IgD-negative memory B cell (primary cell): ENCODE data around the gene KRTAP5-7. TPM values are rescaled to one million over a fixed set of nuclear protein-coding genes. Genes with fewer than 3 reads are reported as not detected.
A peak's percentile ranks its signal among the peaks of the same experiment; 100 is the strongest.
"Not testable (repeated sequence)": the region's sequence is repeated elsewhere in the genome, so short reads cannot be mapped to it uniquely, and the experiment has no call there.

Experiments
- H3K27ac Mint-ChIP-seq, 3 donors: one replicate each; pipeline ENCODE4 v1.8.0; 2020 to 2022; ENCODE audit warnings: mild to moderate bottlenecking in 3 of 3, mixed read lengths in 3 of 3, moderate library complexity in 1 of 3
- H3K27me3 Mint-ChIP-seq: one replicate; pipeline ENCODE4 v1.8.0; 2021; ENCODE audit warnings: mixed read lengths
- H3K36me3 Mint-ChIP-seq: one replicate; pipeline ENCODE4 v1.8.0; 2020; ENCODE audit warnings: mild to moderate bottlenecking, mixed read lengths
- H3K4me1 Mint-ChIP-seq, 3 donors: one replicate each; pipeline ENCODE4 v1.8.0; 2020 to 2022; ENCODE audit warnings: mixed read lengths in 3 of 3, mild to moderate bottlenecking in 1 of 3
- H3K4me3 Mint-ChIP-seq, 4 donors: one replicate each; pipeline ENCODE4 v1.8.0; 2020 to 2022; ENCODE audit warnings: mild to moderate bottlenecking in 4 of 4, mixed read lengths in 4 of 4, moderate library complexity in 3 of 4
- H3K9me3 Mint-ChIP-seq, 3 donors: one replicate each; pipeline ENCODE4 v1.8.0; 2020 to 2021; ENCODE audit warnings: mixed read lengths in 3 of 3, mild to moderate bottlenecking in 1 of 3
- polyA plus RNA-seq: library from polyadenylated mRNA; unstranded; fragments of 300-500 nt; fragmentation: Illumina TruSeq; gene quantifications from one replicate; pipeline ENCODE4 v1.2.3, GENCODE V29; 2021

Gene KRTAP5-7, protein sequence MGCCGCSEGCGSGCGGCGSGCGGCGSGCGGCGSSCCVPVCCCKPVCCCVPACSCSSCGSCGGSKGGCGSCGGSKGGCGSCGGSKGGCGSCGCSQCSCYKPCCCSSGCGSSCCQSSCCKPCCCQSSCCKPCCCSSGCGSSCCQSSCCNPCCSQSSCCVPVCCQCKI
- not detected for polyA plus RNA-seq

DNA sequence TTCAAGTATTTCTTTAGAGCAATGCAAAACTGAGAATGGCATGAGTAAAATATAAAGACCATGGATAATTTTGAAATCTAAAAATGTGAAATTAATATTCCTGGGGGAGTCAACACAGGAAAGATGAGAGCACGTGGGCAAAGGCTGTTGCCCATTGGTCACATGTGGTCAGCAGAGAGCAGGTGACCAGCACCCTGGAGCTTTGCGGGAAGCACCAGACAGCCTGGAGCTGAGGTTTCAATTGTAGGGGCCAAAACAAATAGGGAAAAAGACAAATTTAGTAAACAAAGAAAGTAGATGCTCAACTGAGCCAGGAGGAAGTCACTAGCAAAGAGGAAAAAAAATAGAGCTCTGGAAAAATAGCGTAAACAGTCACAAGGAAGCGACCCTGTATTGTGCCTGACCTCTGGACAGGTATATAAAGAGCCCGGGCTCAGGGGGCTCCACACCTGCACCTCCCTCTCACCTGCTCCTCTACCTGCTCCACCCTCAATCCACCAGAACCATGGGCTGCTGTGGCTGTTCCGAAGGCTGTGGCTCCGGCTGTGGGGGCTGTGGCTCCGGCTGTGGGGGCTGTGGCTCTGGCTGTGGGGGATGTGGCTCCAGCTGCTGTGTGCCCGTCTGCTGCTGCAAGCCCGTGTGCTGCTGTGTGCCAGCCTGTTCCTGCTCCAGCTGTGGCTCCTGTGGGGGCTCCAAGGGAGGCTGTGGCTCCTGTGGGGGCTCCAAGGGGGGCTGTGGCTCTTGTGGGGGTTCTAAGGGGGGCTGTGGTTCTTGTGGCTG lies at the start of gene KRTAP5-7:
TSS of gene KRTAP5-7 (plus strand) at position 472 of the 780 bp plus-strand sequence. CDS start at position 506, 34 bp downstream.
- not testable (repeated sequence) for H3K4me3 Mint-ChIP-seq, H3K27ac Mint-ChIP-seq, H3K27me3 Mint-ChIP-seq, H3K4me1 Mint-ChIP-seq, H3K36me3 Mint-ChIP-seq, H3K9me3 Mint-ChIP-seq

DNA sequence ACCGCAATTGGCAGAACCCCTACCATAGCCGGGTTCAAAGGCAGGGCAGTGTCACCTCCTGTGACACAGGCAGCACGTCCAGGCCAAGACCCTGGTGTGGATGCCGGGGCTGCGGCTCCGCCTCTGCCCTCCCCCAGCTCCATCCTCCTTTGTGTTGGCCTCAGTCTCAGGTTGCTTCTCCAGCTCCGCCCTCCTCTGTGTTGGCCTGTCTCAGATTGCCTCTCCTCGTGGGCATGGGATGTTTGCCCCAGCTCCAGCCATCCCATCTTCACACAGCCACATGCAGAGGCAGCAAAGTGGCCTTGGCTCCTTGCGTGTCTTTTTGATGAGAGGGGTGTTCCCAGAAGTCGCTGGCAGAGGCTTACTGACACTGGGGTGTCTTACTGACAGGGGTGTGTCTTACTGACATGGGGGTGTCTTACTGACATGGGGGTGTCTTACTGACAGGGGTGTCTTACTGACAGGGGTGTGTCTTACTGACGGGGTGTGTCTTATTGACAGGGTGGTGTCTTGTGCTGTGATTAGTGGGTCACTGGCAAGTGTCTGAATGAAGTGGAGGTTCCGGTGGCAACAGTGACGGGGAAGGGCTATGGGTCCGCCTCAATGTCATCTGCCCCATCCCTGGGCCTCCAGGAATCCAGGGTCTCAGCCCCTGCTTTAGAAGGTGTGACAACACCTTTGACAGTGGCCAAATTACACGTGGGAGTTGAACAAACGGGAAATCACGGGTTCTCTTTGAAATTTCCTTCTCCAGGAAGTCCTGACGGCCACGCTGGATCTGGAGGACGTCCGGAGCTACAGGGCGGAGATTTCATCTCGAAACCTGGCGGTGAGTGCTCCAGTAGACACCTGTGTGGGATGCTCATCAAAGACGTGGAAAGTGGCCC lies 49.2 kb upstream of the KRTAP5-7 start:
- Mint-ChIP-seq H3K27ac (no peak overlapping the region), H3K36me3 (peaks cover 4% of the 10 kb centered on the region), H3K9me3 (no peaks in the 10 kb centered on the region), H3K4me1 (peaks cover 0 to 2% (median 0%) of the 10 kb centered on the region in 3 donors), H3K4me3 (no peak overlapping the region), H3K27me3 (no peaks in the 10 kb centered on the region)

DNA sequence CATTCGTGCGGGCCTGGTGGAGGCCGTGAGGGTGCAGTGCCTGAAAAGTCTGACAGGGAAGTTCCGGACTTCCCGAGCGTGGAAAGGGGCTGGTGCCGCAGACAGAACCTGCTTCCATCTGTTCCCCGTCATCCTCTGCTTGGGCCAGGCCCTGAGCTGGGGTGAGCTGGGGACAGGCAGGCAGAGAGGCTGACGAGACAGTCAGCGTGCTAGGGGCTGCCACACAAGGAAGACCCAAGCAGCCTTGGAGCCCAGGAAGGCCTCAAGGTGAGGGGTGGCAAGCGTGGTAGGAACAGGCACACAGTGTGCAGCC lies 48.6 kb upstream of the KRTAP5-7 start:
- Mint-ChIP-seq H3K27me3 (no peaks in the 10 kb centered on the region), H3K4me3 (no peak overlapping the region), H3K36me3 (peaks cover 4% of the 10 kb centered on the region), H3K4me1 (peaks cover 0 to 2% (median 0%) of the 10 kb centered on the region in 3 donors), H3K27ac (no peak overlapping the region), H3K9me3 (no peaks in the 10 kb centered on the region)

DNA sequence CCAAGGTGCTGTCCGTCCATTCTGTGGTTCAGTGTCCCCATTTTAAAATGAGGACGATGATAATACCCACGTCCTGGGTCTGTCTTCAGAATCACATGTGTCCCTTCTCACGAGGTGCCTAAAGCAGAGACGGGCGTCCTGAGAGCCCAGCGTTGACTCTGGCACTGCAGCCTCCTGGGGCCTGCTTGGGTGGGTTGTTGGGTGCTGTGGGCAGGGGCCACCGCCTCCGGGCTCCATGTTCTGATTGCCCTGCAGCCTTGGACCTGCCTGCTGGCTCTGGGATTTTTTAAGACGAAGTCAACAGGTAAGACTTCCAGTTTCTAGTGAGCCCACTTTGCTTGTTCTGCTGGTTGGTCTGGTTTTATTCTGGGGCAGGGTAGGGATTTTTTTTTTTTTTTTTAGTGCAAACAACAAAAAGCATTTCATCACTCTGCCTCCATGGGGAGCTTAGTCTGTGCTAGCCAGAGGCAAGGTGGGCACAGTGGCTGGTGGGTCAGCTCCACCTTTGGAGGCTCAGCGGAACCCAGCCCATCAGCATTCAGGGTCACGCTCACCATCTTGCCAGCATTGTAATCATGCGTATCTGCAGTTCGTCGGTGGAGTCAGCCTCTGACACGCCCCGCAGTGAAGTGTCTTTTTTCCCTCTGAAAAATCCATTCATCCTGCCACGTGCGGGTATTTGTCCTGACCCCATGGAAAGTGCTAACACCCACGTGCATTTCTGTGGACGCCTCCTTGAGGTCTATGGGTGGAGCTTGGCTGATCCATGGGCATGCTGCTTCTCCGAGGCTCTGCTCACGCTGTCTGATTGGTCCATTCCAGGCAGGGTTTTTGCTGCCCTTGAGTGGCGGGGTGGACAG lies 45.7 kb upstream of the KRTAP5-7 start:
- Mint-ChIP-seq H3K9me3 (no peaks in the 10 kb centered on the region), H3K4me3 (no peak overlapping the region), H3K4me1 (peaks cover 0 to 4% (median 3%) of the 10 kb centered on the region in 3 donors), H3K27ac (peak overlapping the region in 2 of 3 donors; percentile 39 to 76), H3K27me3 (no peaks in the 10 kb centered on the region), H3K36me3 (peaks cover 13% of the 10 kb centered on the region)

DNA sequence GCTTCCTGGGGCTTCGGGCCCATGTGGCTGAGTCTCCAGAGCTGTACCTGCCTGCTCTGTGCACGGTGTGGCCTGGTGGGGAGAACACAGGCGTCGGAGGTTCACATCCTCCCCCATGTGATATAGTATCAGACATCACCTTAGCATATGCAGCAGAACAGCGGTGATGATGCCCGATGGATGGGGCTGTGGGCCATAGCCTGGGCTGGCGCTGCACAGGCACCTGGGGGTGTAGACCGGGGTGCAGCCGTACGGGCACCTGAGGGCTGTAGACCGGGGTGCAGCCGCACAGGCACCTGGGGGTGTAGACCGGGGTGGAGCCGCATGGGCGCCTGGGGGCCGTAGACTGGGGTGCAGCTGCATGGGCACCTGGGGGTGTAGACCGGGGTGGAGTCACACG lies 44.9 kb upstream of the KRTAP5-7 start:
- Mint-ChIP-seq H3K27me3 (no peaks in the 10 kb centered on the region), H3K4me3 (no peak overlapping the region), H3K9me3 (no peaks in the 10 kb centered on the region), H3K36me3 (peaks cover 14% of the 10 kb centered on the region), H3K4me1 (peaks cover 0 to 4% (median 3%) of the 10 kb centered on the region in 3 donors), H3K27ac (no peak overlapping the region)

DNA sequence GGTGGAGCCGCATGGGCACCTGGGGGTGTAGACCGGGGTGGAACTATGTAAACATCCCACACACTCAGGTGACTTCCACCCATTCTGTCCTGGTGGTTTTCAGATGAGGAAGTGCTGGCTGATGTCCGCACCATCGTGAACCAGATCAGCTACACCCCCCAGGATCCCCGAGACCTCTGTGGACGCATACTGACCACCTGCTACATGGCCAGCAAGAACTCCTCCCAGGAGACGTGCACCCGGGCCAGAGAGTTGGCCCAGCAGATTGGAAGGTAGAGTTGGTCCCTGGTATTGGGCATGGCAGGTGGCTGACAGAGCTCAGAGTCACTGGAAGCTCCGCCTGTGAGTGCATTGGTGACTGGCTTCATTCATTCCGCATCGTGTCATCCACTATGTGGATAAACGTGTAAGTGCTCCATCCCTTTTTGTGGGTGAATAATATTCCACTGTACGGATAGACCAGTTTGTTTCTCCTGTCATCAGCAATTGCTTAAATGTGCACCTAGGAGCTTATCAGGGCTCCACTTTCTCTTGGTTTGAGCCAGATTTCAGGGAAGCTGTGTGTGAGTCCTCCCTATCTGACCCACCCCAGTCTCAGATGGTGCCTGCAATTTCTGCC lies 44.2 kb upstream of the KRTAP5-7 start:
- Mint-ChIP-seq H3K27me3 (no peaks in the 10 kb centered on the region), H3K4me1 (peaks cover 0 to 4% (median 3%) of the 10 kb centered on the region in 3 donors), H3K4me3 (no peak overlapping the region), H3K9me3 (no peaks in the 10 kb centered on the region), H3K27ac (no peak overlapping the region), H3K36me3 (peaks cover 12% of the 10 kb centered on the region)

DNA sequence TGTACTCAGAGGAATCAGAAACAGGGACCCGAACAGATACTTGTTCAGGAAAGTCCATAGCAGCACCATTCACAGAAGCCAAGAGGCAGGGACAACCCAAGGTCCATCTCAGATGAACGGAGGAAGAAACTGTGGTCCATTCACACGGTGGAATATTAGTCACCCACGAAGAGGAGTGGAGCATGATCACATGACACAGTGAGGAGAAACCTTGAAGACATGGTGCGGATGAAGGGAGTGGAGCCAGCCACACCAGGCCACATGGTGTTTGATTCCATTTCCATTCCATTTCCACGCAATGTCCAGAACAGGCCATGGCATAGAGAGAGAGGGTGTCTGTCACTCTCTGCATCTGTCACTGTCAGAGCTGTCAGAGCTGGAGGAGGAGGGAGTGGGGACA lies 43.4 kb upstream of the KRTAP5-7 start:
- Mint-ChIP-seq H3K4me1 (peaks cover 0 to 5% (median 3%) of the 10 kb centered on the region in 3 donors), H3K27ac (no peak overlapping the region), H3K36me3 (peaks cover 12% of the 10 kb centered on the region), H3K4me3 (no peak overlapping the region), H3K9me3 (no peaks in the 10 kb centered on the region), H3K27me3 (no peaks in the 10 kb centered on the region)

DNA sequence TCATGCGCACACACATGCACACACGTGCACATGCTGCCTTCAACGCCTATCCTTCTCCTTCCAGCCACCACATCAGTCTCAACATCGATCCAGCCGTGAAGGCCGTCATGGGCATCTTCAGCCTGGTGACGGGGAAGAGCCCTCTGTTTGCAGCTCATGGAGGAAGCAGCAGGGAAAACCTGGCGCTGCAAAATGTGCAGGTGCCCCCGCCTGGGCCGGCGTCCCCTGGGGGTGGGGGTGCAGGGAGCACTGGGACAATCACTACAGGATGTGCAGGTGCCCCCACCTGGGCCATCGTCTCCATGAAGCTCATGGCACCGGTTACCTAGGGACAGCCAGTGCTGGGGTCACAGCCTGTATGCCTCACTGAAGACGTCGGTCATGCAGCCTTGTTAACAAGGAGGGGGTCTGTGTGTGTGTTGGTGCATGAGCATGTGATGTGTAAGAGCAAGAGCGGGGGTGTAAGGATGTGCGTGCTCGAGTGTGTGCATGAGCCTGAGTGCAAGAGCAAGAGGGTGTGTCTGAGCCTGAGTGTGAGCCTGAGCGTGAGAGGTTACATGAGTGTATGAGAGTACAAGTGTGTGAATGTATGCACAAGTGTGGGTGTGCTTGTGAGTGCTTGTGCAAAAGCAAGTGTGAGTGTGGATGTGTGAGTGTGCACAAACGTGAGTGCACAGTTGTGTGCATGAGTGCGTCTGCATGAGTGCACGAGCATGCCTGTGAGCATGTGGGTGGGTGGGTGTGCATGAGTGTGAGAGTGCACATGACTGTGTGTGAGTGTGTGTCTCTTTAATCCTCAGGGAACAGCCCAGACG lies 42.6 kb upstream of the KRTAP5-7 start:
- no peak overlapping the region for H3K27ac Mint-ChIP-seq
- H3K27me3 Mint-ChIP-seq = no peaks in the 10 kb centered on the region
- peaks cover 12% of the 10 kb centered on the region for H3K36me3 Mint-ChIP-seq
- H3K4me3 Mint-ChIP-seq = peak overlapping the region in 1 of 4 donors; percentile 49
- no peaks in the 10 kb centered on the region for H3K9me3 Mint-ChIP-seq
- H3K4me1 Mint-ChIP-seq = peaks cover 0 to 5% (median 3%) of the 10 kb centered on the region in 3 donors

DNA sequence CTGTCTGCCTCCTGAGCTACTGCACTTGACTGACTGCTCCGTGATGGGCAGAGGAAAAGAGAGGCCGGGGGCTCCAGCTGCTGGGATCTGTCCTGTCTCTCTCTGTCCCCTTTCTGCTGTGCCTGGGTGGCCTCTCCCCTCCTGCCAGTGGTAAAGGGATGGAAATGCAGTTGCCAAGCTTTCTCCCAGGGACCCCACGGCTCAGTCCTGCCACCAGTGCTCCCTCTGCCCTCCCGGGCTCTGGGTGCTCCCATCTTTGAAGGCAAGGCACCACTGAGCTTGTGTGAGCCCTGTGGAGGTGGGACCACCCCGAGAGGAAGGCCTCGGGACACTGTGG lies 42.0 kb upstream of the KRTAP5-7 start:
- Mint-ChIP-seq H3K27ac (no peak overlapping the region), H3K4me3 (no peak overlapping the region), H3K27me3 (no peaks in the 10 kb centered on the region), H3K4me1 (peaks cover 0 to 5% (median 3%) of the 10 kb centered on the region in 3 donors), H3K36me3 (peaks cover 10% of the 10 kb centered on the region), H3K9me3 (no peaks in the 10 kb centered on the region)

DNA sequence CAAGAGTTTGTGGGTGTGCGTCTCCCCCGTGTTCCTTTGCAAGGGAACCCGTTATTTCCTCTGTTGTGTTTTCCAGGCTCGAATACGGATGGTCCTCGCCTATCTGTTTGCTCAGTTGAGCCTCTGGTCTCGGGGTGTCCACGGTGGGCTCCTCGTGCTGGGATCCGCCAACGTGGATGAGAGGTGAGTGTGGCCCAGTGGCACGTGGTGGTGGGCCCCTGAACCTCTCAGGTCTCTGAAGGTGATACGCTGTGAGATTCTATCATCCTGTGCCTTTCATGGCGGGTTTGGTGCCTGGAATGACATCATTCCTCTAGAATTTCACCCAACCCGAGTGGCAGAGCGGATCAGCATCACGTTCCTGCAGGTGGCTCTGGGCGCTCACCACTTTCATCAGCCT lies 41.6 kb upstream of the KRTAP5-7 start:
- H3K4me1 Mint-ChIP-seq = peaks cover 0 to 5% (median 3%) of the 10 kb centered on the region in 3 donors
- H3K9me3 Mint-ChIP-seq = no peaks in the 10 kb centered on the region
- no peak overlapping the region for H3K27ac Mint-ChIP-seq
- no peak overlapping the region for H3K4me3 Mint-ChIP-seq
- peaks cover 10% of the 10 kb centered on the region for H3K36me3 Mint-ChIP-seq
- no peaks in the 10 kb centered on the region for H3K27me3 Mint-ChIP-seq

DNA sequence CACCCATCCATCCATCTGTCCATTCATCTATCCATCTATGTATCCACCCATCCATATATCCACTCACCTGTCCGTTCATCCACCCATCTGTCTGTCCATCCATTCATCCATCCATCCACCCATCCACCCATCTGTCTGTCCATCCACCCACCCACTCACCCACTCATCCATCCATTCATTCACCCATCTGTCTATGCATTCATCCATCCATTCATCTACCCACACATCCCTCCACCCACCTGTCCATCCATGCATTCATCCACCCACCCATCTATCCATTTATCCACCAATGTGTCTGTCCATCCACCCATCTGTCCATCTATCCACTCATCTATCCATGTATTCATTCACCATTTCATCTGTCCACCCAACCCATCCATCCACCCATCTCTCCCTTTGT lies 40.7 kb upstream of the KRTAP5-7 start:
- Mint-ChIP-seq H3K27me3 (no peaks in the 10 kb centered on the region), H3K27ac (no peak overlapping the region), H3K4me3 (no peak overlapping the region), H3K36me3 (peaks cover 10% of the 10 kb centered on the region), H3K4me1 (peaks cover 0 to 5% (median 3%) of the 10 kb centered on the region in 3 donors), H3K9me3 (no peaks in the 10 kb centered on the region)

DNA sequence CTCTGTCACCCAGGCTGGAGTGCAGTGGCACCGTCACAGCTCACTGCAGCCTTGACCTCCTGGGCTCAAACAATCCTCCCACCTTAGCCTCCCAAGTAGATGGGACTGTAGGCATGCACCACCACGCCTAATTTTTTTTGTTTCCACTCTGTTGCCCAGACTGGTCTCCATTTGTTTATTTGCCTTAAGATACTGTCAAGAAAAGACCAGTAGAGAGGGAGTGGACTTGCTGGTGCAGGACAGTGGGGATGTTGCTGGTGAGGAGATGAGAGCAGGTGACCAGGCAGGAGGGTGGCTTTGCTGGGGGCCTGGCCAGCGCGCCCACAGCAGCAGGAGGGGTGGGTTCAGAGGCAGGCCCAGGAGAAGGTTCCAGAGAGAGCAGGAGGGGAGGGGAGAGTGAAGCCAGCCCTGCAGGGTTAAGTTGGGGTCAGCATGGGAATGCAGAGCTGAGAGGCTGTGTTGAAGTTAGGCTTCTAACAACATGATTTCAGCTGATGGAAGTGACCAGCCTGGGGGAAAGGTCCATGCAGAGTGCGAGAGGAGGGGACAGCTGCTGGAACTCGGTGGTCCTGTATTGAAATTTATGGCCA lies 38.3 kb upstream of the KRTAP5-7 start:
- Mint-ChIP-seq H3K27me3 (no peaks in the 10 kb centered on the region), H3K27ac (no peak overlapping the region), H3K4me3 (no peak overlapping the region), H3K9me3 (no peaks in the 10 kb centered on the region), H3K4me1 (peaks cover 0 to 5% (median 5%) of the 10 kb centered on the region in 3 donors), H3K36me3 (peaks cover 10% of the 10 kb centered on the region)

DNA sequence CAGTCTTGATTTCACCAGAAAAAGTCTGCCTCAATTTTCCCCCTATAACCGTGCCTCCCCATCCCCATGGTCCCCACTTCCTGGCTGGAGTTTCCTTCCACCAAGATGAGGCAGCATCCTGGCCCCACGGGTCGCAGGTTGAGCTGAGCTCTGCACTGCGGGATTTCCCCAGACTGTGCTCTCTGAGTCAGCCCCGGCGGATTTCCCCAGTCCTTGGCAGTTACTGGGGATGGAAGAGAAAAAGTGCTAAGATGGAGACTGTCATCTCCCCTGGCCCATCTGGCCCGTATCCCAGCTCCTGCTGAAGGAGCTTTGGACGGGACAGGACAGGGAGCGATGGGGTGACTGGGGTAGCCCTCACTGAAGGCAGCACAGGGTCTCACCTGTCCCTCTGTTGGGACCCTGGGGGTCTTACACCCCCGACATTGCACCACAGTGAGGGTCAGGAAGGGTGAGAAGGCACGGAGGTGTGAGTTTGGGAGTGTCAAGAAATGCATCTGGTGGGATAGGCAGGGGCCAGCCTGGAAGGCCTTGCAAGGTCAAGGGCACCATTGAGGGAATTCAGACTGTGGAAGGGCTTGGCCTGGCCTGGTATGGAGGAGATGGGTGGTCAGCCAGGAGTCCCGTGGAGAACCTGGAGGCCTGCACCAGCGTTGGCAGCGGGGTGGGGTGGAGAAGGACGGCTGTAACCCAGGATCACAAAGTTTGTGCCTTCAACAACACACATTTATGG lies 37.6 kb upstream of the KRTAP5-7 start:
- H3K4me1 Mint-ChIP-seq = peaks cover 0 to 5% (median 5%) of the 10 kb centered on the region in 3 donors
- peaks cover 9% of the 10 kb centered on the region for H3K36me3 Mint-ChIP-seq
- H3K9me3 Mint-ChIP-seq = no peaks in the 10 kb centered on the region
- no peaks in the 10 kb centered on the region for H3K27me3 Mint-ChIP-seq
- H3K4me3 Mint-ChIP-seq = no peak overlapping the region
- no peak overlapping the region for H3K27ac Mint-ChIP-seq
